GM12864 (cell line): ENCODE measurements around the gene FAM217A.

Experiments
- DNase-seq: peaks from one replicate; pipeline ENCODE4 v3.0.0-alpha.2; 2011; ENCODE audit warnings: low read depth
- H3K4me3 ChIP-seq: 2 replicates; pipeline ENCODE4 v1.5.1; 2011; ENCODE audit warnings: mild to moderate bottlenecking, low read depth, low read length, control low read depth
- CTCF ChIP-seq: IDR thresholded peaks from 2 replicates; pipeline ENCODE4 v1.5.1; 2011; ENCODE audit warnings: low read depth, mild to moderate bottlenecking, moderate library complexity, low read length, control low read depth, inconsistent platforms; ENCODE audit errors: missing control alignments

Gene FAM217A

GRCh38 chr6:4085332-4085700 lies 6.4 kb upstream of the FAM217A start:
- H3K4me3 ChIP-seq, result no peak overlapping the region
- no peak for TF ChIP-seq CTCF
- DNase-seq, result no peak

- no peak for TF ChIP-seq CTCF
These were observed 5.8 kb upstream of the FAM217A start for GRCh38 chr6:4084444-4085331.

GRCh38 chr6:4074478-4075235 lies 4.3 kb downstream of the FAM217A start:
- DNase-seq, result no peak
- TF ChIP-seq CTCF, result no peak
- no peak overlapping the region for H3K4me3 ChIP-seq

More at GRCh38 chr6:4084444-4085331, 5.8 kb upstream of the FAM217A start:
- no peak overlapping the region for H3K4me3 ChIP-seq
- no peak for DNase-seq

- TF ChIP-seq CTCF, result no peak
- H3K4me3 ChIP-seq, result no peak overlapping the region
- no peak for DNase-seq
These were observed 7.6 kb downstream of the FAM217A start for GRCh38 chr6:4071330-4071729.

- no peak for DNase-seq
- no peak overlapping the region for H3K4me3 ChIP-seq
- no peak for TF ChIP-seq CTCF
These were observed 9.7 kb downstream of the FAM217A start for GRCh38 chr6:4069199-4069598.

- DNase-seq, result no peak
- TF ChIP-seq CTCF, result no peak
- H3K4me3 ChIP-seq, result no peak overlapping the region
These were observed 11.3 kb downstream of the FAM217A start for GRCh38 chr6:4067673-4068072.
